ENCODE measurements around the gene MIB1. TPM values are rescaled to one million over a fixed set of nuclear protein-coding genes. Genes with fewer than 3 reads are reported as not detected.

Gene MIB1
- total RNA-seq, 1 experiment from 2014 or later: 48.8 TPM

DNA sequence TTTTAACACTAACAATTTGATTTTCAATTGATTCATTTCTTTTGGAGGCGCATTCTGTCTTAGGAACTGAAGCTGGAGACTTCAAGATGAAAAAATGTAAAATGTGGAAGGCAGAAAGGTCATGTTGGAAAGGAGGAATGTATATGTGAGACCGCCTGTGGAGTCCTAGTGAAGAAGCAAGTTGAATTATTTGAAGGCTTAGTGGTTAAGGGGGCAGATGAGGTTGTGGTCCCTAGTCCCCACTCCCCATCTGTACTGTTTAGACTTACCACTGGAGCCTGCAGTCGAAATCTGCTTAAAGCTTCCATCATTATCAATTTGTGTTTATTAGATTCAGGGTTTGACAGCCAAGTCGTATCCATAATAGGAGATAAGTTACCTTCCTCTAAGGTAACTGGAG, 15.4 kb upstream of the MIB1 start:
- no peak overlapping the region for H4K5ac ChIP-seq (ENCODE audit: insufficient read length, low read depth, low read length)
- no peak overlapping the region for H2AK5ac ChIP-seq (ENCODE audit: insufficient read length, low read length)
- H3K27ac Mint-ChIP-seq: no peak overlapping the region
- WGBS (ENCODE audit: extremely low coverage, insufficient read length, low lambda C conversion rate): no CpG with 5 or more reads among the region's 4 CpGs
- no peak overlapping the region for H2BK12ac ChIP-seq (ENCODE audit: insufficient read length, low read depth, low read length)
- no peak overlapping the region for H3K27ac ChIP-seq (ENCODE audit: insufficient read length, low read depth, low read length)
- H3K36me3 Mint-ChIP-seq (ENCODE audit: insufficient read depth in 1 of 3, low read depth in 3 of 3): no peaks in the 10 kb centered on the region
- no peaks in the 10 kb centered on the region for H3K9me3 Mint-ChIP-seq
- no peaks in the 10 kb centered on the region for H3K4me1 Mint-ChIP-seq
- H3K23me2 ChIP-seq (ENCODE audit: insufficient read length, low read depth, low read length, poor library complexity, severe bottlenecking): no peaks in the 10 kb centered on the region
- no peak overlapping the region for H2BK120ac ChIP-seq (ENCODE audit: low read depth, low read length, poor library complexity, severe bottlenecking)
- no peak overlapping the region for H2BK15ac ChIP-seq (ENCODE audit: low read depth, low read length)
- H2BK5ac ChIP-seq (ENCODE audit: insufficient read length, low read length): no peak overlapping the region
- H3K4ac ChIP-seq (ENCODE audit: low read depth, low read length): no peak overlapping the region
- no peak overlapping the region for H3K4me2 ChIP-seq (ENCODE audit: insufficient read depth, insufficient read length, low read length)
- no peak overlapping the region for H3K14ac ChIP-seq (ENCODE audit: insufficient read depth, low read length)
- DNase-seq: no peak
- H3K4me3 Mint-ChIP-seq: no peak overlapping the region
- no peak overlapping the region for H2BK20ac ChIP-seq (ENCODE audit: low read depth, low read length, poor library complexity, severe bottlenecking)
- H4K20me1 ChIP-seq (ENCODE audit: control insufficient read depth, insufficient read depth, insufficient read length): no peaks in the 10 kb centered on the region
- H4K91ac ChIP-seq (ENCODE audit: insufficient read length, low read depth, low read length): no peak overlapping the region
- H2AFZ ChIP-seq (ENCODE audit: low read length): no peak overlapping the region
- no peak overlapping the region for H3K18ac ChIP-seq (ENCODE audit: insufficient read length, low read depth, low read length)
- no peaks in the 10 kb centered on the region for H3K4me1 ChIP-seq (ENCODE audit: insufficient read depth, low read length)
- H3K23ac ChIP-seq (ENCODE audit: insufficient read length, low read depth, low read length): no peak overlapping the region
- H3T11ph ChIP-seq (ENCODE audit: low read length): no peak overlapping the region
- TF ChIP-seq, protein P1, sequence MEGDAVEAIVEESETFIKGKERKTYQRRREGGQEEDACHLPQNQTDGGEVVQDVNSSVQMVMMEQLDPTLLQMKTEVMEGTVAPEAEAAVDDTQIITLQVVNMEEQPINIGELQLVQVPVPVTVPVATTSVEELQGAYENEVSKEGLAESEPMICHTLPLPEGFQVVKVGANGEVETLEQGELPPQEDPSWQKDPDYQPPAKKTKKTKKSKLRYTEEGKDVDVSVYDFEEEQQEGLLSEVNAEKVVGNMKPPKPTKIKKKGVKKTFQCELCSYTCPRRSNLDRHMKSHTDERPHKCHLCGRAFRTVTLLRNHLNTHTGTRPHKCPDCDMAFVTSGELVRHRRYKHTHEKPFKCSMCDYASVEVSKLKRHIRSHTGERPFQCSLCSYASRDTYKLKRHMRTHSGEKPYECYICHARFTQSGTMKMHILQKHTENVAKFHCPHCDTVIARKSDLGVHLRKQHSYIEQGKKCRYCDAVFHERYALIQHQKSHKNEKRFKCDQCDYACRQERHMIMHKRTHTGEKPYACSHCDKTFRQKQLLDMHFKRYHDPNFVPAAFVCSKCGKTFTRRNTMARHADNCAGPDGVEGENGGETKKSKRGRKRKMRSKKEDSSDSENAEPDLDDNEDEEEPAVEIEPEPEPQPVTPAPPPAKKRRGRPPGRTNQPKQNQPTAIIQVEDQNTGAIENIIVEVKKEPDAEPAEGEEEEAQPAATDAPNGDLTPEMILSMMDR (conservative IDR thresholded peaks at IDR 0.05): no peak
- no peaks in the 10 kb centered on the region for H3K79me2 ChIP-seq (ENCODE audit: insufficient read depth, low read length)
- no peak overlapping the region for H3K56ac ChIP-seq (ENCODE audit: insufficient read length, low read depth, low read length)
- H3K27me3 Mint-ChIP-seq (ENCODE audit: low read depth): no peaks in the 10 kb centered on the region
- no peaks in the 10 kb centered on the region for H3K9me3 ChIP-seq (ENCODE audit: control insufficient read depth, low read depth, low read length)
- no peak overlapping the region for H3K9ac ChIP-seq (ENCODE audit: extremely low read depth, insufficient read length, low read length)
- H3K27me3 ChIP-seq (ENCODE audit: insufficient read depth, low read length): no peaks in the 10 kb centered on the region
- H3K79me1 ChIP-seq (ENCODE audit: insufficient read depth, low read depth, low read length, poor library complexity, severe bottlenecking): no peaks in the 10 kb centered on the region
- no peak overlapping the region for H4K8ac ChIP-seq (replicated peaks; ENCODE audit: insufficient read length, low read depth, low read length)

All from H9 (cell line).